HG02973 (cell line): ENCODE measurements around the gene ZEB1.
"Not testable (repeated sequence)": the region's sequence is repeated elsewhere in the genome, so short reads cannot be mapped to it uniquely, and the experiment has no call there.

Source experiments
- ATAC-seq: cut with Tn5 transposase; IDR thresholded peaks from one replicate; pipeline ENCODE4 v1.9.1; 2021; ENCODE audit warnings: moderate library complexity; ENCODE audit not compliant: unreplicated experiment

The ZEB1 gene

GRCh38 chr10:31419394-31420063 is 100.5 kb downstream of the ZEB1 start:
- no peak for ATAC-seq

- ATAC-seq = no peak
These were observed 102.3 kb downstream of the ZEB1 start for GRCh38 chr10:31421322-31421721.

- no peak for ATAC-seq
These were observed 103.6 kb downstream of the ZEB1 start for GRCh38 chr10:31422634-31423033.

DNA sequence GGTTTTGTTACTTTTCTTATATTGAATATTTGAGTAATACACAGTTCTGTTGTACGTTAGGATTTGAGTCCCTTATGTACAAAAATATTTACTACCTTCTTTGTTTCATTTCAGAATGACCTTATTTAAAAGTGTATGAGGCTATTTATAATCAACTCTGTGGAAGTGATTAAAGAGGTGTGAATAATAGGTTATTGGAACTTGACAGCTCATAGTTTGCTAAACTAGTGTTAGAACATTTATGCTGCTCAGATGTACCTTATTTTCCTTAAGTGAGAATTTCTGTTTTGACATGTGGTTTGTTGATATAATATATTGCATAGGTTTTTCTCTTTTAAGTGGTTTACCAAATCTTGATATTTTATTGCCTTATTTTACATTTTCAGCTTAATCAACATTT is 105.5 kb downstream of the ZEB1 start:
- no peak for ATAC-seq

GRCh38 chr10:31426401-31426800 is 107.4 kb downstream of the ZEB1 start:
- ATAC-seq = no peak

- not testable (repeated sequence) for ATAC-seq
These were observed 108.3 kb downstream of the ZEB1 start for GRCh38 chr10:31427334-31427733.

DNA sequence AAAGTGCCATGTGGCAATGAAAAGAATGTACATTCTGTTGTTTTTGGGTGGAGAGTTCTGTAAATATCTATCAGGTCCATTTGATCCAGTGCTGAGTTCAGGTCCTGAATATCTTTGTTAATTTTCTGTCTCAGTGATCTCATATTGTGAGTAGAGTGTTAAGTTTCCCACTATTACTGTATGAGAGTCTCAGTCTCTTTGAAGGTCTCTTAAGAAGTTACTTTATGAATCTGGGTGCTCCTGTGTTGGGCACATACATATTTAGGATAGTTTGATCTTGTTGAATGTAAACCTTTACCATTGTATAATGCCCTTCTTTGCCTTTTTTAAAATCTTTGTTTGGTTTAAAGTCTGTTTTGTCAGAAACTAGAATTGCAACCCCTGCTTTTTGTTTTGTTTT is 109.5 kb downstream of the ZEB1 start:
- not testable (repeated sequence) for ATAC-seq

DNA sequence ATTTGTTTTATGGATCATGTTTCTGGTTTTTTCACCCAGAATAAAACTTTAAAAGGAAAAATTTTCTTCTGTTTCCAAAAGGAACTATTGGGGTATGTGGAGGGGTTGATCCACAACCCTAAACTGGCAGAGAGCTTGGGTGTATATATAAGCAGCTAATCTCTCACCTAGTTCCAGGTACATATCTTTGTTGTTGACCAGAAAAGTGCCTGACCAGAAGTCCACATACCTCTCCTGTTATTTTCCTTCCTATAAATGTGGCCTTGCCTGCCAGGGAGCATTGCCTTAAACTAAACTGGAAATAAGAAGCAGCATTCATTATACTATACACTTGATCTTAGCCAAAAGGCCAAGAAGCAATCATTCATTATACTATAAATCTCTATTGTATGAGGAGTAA is 112.0 kb downstream of the ZEB1 start:
- no peak for ATAC-seq

DNA sequence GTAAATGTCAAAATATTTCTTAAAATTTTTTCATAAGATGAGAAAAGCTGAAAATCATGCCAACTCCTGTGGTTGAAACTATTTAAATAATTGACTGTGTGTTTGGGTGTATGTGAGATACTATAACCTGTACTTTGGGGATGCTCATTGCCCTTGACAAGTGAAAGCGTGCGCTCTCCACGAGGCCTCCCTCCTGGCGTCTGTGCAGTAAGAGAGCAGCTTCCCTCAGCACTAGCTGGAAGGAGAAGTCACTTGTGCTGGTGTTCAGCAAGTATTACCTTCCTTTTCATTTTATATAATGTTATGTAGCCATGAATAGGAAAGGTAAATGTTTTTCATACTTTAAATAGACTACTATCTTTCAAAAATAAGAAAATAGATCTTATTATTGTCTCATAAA is 118.9 kb downstream of the ZEB1 start:
- no peak for ATAC-seq

- ATAC-seq = no peak
These were observed 132.8 kb downstream of the ZEB1 start for GRCh38 chr10:31451766-31452165.

DNA sequence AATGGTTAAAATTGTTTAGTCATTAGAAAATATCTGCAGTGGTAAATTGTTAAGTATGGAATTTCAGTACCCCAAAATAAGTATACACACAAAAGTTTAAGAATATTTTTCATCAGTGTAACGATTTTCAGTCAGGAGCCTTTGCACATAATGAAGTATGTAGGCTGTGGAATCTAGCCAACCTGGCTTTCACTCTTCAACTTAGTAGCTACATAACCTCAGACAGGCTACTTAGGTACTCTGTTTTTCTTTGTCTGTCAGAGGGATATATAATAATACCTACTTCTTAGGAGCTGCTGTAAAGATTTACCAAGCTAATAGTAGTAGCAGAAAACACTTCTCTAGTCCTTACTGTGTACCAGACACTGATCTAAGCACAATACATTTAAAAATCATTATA is 137.5 kb downstream of the ZEB1 start:
- ATAC-seq = no peak

GRCh38 chr10:31457858-31458257 is 138.8 kb downstream of the ZEB1 start:
- no peak for ATAC-seq

- no peak for ATAC-seq
These were observed 140.0 kb downstream of the ZEB1 start for GRCh38 chr10:31458974-31459373.

GRCh38 chr10:31460242-31460641 is 141.2 kb downstream of the ZEB1 start:
- no peak for ATAC-seq

GRCh38 chr10:31464552-31464951 is 145.5 kb downstream of the ZEB1 start:
- no peak for ATAC-seq

DNA sequence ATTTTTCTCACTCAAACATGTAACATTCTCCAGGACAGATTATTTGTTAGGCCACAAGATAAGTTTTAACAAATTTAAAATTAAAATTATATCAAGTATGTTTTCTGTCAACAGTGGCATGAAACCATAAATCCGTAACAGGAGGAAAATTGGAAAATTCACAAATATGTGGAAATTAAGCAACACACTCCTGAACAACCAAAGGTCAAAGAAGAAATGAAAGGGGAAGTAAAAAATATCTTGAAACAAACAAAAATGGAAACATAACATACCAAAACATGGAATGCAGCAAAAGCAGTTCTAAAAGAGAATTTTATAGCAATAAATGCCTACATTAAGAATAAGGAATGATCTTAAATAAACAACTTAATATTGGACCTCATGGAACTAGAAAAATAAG is 147.3 kb downstream of the ZEB1 start:
- ATAC-seq = no peak

- ATAC-seq = no peak
These were observed 148.9 kb downstream of the ZEB1 start for GRCh38 chr10:31467791-31468535.

GRCh38 chr10:31468536-31468859 is 149.5 kb downstream of the ZEB1 start:
- ATAC-seq = no peak

- ATAC-seq = no peak
These were observed 156.5 kb downstream of the ZEB1 start for GRCh38 chr10:31475519-31475918.

GRCh38 chr10:31476088-31476487 is 157.1 kb downstream of the ZEB1 start:
- ATAC-seq = no peak

- no peak for ATAC-seq
These were observed 158.6 kb downstream of the ZEB1 start for GRCh38 chr10:31477584-31477983.

GRCh38 chr10:31479752-31480151 is 160.7 kb downstream of the ZEB1 start:
- ATAC-seq = no peak

- ATAC-seq = no peak
These were observed 164.5 kb downstream of the ZEB1 start for GRCh38 chr10:31483546-31483945.
